T47D (cell line): ENCODE data around the gene GIMAP2.

Experiments
- DNase-seq, 2 experiments: peaks; one replicate each; pipeline versions ENCODE4 v3.0.0 to v3.0.0-alpha.2; 2011 to 2012; ENCODE audit warnings: low read depth in 1 of 2, low spot score in 1 of 2
- JUND ChIP-seq: IDR thresholded peaks from 2 replicates; pipeline ENCODE4 v1.6.1; 2012; ENCODE audit warnings: low read depth
- in situ Hi-C: cut with HindIII; loops from 2 replicates; pipeline ENCODE4 v1.10.0; 2016; ENCODE audit warnings: low sequenced_read_pairs, low pct_unique_long_range_greater_than_20kb

Gene GIMAP2

DNA sequence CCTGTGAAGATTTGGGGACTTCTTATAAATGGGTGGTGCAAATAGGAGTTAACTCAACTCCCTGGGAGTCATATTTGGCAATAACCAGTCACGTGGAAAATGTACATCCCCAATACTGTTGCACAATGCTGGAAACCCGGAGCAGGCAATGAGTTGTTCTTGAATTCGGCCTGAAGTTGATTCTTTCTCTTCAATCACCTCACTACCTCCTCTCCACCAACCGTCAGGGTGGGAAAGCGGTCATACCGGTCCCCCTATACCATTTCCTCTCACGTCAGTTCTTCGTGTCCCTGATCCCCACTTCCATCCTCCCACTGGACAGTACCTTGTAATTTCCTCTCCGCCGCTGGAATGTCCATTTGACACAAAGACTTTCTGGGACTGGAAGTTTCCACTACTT is 54.5 kb downstream of the GIMAP2 start:
- TF ChIP-seq JUND: no peak
- in situ Hi-C loops: no loop called here
- DNase-seq: no peak

DNA sequence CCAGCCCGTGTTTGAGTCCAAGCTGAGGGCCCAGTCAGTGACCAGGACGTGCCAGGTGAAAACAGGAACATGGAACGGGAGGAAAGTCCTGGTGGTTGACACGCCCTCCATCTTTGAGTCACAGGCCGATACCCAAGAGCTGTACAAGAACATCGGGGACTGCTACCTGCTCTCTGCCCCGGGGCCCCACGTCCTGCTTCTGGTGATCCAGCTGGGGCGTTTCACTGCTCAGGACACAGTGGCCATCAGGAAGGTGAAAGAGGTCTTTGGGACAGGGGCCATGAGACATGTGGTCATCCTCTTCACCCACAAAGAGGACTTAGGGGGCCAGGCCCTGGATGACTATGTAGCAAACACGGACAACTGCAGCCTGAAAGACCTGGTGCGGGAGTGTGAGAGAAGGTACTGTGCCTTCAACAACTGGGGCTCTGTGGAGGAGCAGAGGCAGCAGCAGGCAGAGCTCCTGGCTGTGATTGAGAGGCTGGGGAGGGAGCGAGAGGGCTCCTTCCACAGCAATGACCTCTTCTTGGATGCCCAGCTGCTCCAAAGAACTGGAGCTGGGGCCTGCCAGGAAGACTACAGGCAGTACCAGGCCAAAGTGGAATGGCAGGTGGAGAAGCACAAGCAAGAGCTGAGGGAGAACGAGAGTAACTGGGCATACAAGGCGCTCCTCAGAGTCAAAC is 56.9 kb downstream of the GIMAP2 start:
- TF ChIP-seq JUND: no peak
- no peak for DNase-seq
- in situ Hi-C loops: no loop called here
